Peyer's patch (tissue), 4 donors: ENCODE results near the gene CELF2.

Source experiments
- CTCF ChIP-seq, 6 experiments: fragments of 450-650 bp in 4 of 6; fragments of 200-600 bp in 2 of 6; sonication (generic) in 1 of 6; IDR thresholded peaks; one replicate each; pipeline ENCODE4 v1.5.1; 2017 to 2019; ENCODE audit warnings: antibody characterized with exemption in 6 of 6, mild to moderate bottlenecking in 3 of 6, moderate library complexity in 1 of 6
- POLR2A ChIP-seq, 2 donors: fragments of 450-650 bp; IDR thresholded peaks; one replicate each; pipeline ENCODE4 v1.5.1; 2017; ENCODE audit warnings: antibody characterized with exemption in 2 of 2, mild to moderate bottlenecking in 2 of 2, moderate library complexity in 2 of 2

- TF ChIP-seq CTCF (IDR thresholded peaks at IDR 0.05) (no peak), POLR2A (IDR thresholded peaks at IDR 0.05) (no peak)
Measured at GRCh38 chr10:11378835-11379234, 361.2 kb downstream of the CELF2 start.
